Measurements from ENCODE around the gene ATAD3B.

GRCh38 chr1:1438531-1439381, 32.8 kb upstream of the ATAD3B start:
- TF ChIP-seq CTCF (IDR thresholded peaks at IDR 0.05) = no peak
- TF ChIP-seq POLR2A (IDR thresholded peaks at IDR 0.05) = no peak
- TF ChIP-seq EP300 (IDR thresholded peaks at IDR 0.05) = no peak
- no peak for TF ChIP-seq POLR2AphosphoS5 (IDR thresholded peaks at IDR 0.05)
